Suprapubic skin (tissue), 4 donors: ENCODE results near the gene RAX.

Experiments
- CTCF ChIP-seq, 2 donors: fragments of 200-600 bp in 1 of 2; fragments of 450-650 bp in 1 of 2; sonication (generic) in 1 of 2; IDR thresholded peaks; one replicate each; pipeline ENCODE4 v1.5.1; 2016 to 2019; ENCODE audit warnings: antibody characterized with exemption in 2 of 2, mild to moderate bottlenecking in 1 of 2, moderate library complexity in 1 of 2
- POLR2A ChIP-seq, 2 donors: fragments of 450-650 bp; IDR thresholded peaks; one replicate each; pipeline ENCODE4 v1.6.1; 2017; ENCODE audit warnings: antibody characterized with exemption in 2 of 2, mild to moderate bottlenecking in 2 of 2, moderate library complexity in 2 of 2
- POLR2AphosphoS5 ChIP-seq, 3 donors: sonication (generic); formaldehyde crosslinking; IDR thresholded peaks; one replicate each; pipeline ENCODE4 v1.6.1; 2017; ENCODE audit warnings: antibody characterized with exemption in 3 of 3

GRCh38 chr18:59301929-59302328, 28.7 kb upstream of the RAX start:
- TF ChIP-seq CTCF (IDR thresholded peaks at IDR 0.05), result no peak
- TF ChIP-seq POLR2A (IDR thresholded peaks at IDR 0.05), result no peak
- no peak for TF ChIP-seq POLR2AphosphoS5 (IDR thresholded peaks at IDR 0.05)
